RWPE1 (cell line): ENCODE data around the gene RASL10B.

Experiments used
- CTCF ChIA-PET: fragments of 350-600 bp; sonication (Branson Sonifier 250); formaldehyde crosslinking; extraction: SDS; loops from one replicate; lab custom pipeline; 2021; lab: Yijun Ruan, JAX
- POLR2A ChIA-PET: fragments of 400-600 bp; formaldehyde crosslinking; extraction: SDS; loops from one replicate; lab custom pipeline; 2020; ENCODE audit warnings: antibody characterized with exemption; ENCODE audit not compliant: low non-redundant PET; lab: Yijun Ruan, JAX
- DNase-seq: peaks from one replicate; pipeline ENCODE4 v3.0.0; 2012; ENCODE audit warnings: low spot score
- H3K27ac ChIP-seq: fragments of 450-650 bp; 2 replicates; pipeline ENCODE4 v1.5.1; 2017
- TF ChIP-seq, protein P1 (sequence below): fragments of 450-650 bp; conservative IDR thresholded peaks from 2 replicates; pipeline ENCODE4 v1.5.1; 2017; ENCODE audit warnings: low read depth, mild to moderate bottlenecking

RASL10B gene, protein sequence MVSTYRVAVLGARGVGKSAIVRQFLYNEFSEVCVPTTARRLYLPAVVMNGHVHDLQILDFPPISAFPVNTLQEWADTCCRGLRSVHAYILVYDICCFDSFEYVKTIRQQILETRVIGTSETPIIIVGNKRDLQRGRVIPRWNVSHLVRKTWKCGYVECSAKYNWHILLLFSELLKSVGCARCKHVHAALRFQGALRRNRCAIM

DNA sequence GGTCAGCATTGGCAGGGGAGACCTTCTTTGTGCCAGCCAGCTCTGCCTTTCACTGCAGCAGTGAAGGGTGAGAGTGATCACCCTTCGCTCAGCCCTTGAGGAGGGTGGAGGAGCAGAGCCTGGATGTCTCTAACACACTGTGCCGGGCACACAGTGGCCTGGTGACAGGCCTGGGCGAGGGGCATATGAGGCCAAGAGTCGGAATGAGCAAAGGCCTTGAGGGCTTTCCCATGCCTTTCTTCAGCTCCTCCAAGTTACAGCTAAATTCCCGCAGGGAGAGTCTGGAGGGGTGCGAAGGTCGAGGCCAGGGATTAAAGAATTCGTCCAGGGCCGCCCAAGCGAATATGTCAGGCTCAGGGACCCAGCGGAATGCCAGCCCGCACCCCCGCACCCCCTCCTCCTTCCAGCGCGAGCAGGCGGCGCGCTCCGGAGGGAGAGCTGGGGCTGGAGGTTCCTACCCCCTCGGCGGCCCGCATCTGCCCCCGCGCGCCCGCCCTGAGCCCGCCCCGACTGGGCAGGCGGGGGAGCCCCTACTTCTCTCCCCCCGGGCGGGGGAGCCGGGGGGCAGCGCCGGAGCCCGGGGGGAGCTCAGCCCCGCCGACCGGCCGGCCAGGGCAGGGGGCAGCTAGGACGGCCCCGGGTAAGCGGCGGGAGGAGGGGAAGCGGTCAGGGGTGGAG lies at the start of gene RASL10B:
RASL10B (plus strand) TSS at position 401 of the 678 bp plus-strand sequence. CDS start 3,546 bp downstream, outside the sequence.
- ChIA-PET CTCF (interaction anchor here (0.6 to 1.5 kb wide), 3 partner anchors 16 to 62 kb away, joined by 4 to 7 read pairs (median 4); no protein-coding TSS in a partner anchor), POLR2A (no interaction called here)
- peak; percentile 78 for DNase-seq
- no peak within 1 kb of the TSS for H3K27ac ChIP-seq
- TF ChIP-seq, protein P1, sequence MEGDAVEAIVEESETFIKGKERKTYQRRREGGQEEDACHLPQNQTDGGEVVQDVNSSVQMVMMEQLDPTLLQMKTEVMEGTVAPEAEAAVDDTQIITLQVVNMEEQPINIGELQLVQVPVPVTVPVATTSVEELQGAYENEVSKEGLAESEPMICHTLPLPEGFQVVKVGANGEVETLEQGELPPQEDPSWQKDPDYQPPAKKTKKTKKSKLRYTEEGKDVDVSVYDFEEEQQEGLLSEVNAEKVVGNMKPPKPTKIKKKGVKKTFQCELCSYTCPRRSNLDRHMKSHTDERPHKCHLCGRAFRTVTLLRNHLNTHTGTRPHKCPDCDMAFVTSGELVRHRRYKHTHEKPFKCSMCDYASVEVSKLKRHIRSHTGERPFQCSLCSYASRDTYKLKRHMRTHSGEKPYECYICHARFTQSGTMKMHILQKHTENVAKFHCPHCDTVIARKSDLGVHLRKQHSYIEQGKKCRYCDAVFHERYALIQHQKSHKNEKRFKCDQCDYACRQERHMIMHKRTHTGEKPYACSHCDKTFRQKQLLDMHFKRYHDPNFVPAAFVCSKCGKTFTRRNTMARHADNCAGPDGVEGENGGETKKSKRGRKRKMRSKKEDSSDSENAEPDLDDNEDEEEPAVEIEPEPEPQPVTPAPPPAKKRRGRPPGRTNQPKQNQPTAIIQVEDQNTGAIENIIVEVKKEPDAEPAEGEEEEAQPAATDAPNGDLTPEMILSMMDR, result no peak

DNA sequence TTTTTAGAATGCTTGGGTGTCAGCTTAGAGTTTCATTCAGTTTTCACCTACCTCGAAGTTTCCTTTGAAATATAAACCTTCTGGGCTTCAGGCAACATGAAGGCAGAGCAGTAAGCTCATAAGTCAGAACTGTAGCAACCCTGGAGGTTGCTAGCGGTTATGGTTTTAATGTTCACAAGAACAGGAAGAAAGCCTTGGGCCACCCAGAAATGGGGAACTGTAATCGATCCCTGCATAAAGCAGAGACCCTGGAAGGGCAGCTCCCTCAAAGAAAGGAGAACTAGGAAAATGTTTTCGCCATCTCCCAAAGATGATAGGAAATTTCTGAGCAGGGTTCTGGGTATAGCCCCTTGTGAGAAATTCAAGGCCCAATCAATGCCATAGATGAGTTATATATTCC lies 47.8 kb upstream of the RASL10B start:
- no peak overlapping the region for H3K27ac ChIP-seq
- DNase-seq, result no peak
- TF ChIP-seq, protein P1, result no peak
- ChIA-PET POLR2A (interaction anchor here (0.6 kb wide), 1 partner anchor 8 kb away, joined by 4 read pairs; no protein-coding TSS in a partner anchor), CTCF (interaction anchor here (0.6 kb wide), 1 partner anchor 81 kb away, joined by 3 read pairs; no protein-coding TSS in a partner anchor)

DNA sequence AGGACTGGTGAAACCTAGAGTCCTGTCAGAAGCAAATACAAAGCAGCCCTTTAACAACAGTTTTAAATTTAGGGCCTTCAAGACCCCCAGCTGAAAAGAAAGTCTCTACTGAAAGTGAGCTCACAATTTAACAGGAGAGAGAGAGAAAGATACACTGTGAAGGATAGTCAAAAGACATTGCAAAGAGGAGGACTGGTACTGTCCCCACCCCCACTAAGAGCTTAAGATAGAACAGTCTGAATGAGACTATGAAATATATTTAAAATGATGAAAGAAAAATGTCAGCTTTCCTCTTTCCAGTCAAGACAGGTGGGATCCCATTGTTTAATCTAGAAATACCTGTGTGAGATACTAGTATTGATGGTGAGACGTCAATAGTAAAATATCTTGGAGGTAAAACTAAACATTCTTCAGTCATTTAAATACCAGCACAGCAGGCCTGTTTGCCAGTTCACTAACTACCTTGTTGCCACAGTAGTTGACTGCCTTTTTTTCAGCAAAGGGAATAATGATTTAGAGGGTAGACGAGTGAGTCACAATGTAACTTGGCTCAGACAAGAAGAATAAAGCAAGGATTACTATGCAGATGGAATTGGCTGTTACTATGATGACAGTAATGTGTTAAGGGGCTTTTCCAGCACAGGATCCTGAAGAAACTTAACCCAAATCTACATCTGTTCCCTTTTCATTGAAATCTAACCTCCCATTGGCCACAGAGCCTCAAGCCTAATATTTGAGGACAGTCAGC lies 47.2 kb upstream of the RASL10B start:
- TF ChIP-seq, protein P1, result no peak
- POLR2A ChIA-PET, result interaction anchor here (0.6 kb wide), 1 partner anchor 9 kb away, joined by 4 read pairs; no protein-coding TSS in a partner anchor
- CTCF ChIA-PET, result interaction anchor here (0.6 kb wide), 1 partner anchor 80 kb away, joined by 3 read pairs; no protein-coding TSS in a partner anchor
- DNase-seq, result no peak
- H3K27ac ChIP-seq, result no peak overlapping the region

DNA sequence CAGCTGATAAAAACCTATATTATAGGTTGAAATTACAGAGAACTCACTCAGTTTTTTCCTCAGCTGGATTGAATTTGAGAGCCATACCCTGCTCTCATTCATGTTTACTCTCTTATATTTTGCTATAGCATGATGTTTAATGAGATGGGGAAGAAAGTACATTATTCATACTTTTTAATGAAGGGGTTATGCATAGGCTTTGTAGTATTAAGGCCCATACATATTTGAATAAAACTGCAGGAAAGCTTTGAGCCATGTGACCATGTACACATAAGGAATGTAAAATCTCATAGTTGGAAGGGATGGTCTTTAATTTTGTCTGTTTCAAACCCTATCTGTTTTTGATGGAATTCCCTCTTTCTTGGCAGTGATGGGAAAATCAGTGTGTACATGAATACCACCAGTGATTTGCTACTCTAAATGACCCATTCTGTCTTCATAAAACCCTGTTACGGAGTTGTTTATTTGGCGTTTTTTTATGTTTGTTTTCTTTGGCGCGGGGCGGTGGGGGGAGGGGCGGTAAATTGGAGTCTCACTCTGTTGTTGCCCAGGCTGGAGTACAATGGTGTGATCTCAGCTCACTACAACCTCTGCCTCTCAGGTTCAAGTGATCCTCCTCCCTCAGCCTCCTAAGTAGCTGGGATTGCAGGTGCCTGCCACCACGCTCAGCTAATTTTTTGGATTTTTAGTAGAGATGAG lies 38.8 kb upstream of the RASL10B start:
- ChIA-PET CTCF (no interaction called here), POLR2A (no interaction called here)
- TF ChIP-seq, protein P1, result no peak
- no peak for DNase-seq
- H3K27ac ChIP-seq, result no peak overlapping the region

DNA sequence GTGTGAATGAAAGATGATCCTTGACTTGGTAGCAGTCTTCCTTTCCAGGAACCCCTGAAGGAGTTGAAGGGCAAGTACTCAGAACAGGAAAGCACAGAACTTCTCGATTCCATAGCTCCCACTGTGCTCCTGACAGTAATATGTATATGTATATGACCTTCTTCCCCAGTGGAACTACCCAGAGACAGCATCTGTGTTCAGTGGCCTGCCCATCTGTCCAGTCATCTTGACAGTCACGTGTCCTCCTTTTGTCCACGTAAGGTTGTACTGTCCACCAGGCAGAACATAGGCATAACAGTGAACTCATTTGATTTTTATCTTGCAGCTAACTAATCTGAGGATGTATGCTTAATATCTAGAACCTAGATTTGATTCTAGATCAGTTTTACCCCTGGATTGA lies 37.8 kb upstream of the RASL10B start:
- TF ChIP-seq, protein P1, result no peak
- no peak for DNase-seq
- CTCF ChIA-PET, result no interaction called here
- no peak overlapping the region for H3K27ac ChIP-seq
- POLR2A ChIA-PET, result no interaction called here

DNA sequence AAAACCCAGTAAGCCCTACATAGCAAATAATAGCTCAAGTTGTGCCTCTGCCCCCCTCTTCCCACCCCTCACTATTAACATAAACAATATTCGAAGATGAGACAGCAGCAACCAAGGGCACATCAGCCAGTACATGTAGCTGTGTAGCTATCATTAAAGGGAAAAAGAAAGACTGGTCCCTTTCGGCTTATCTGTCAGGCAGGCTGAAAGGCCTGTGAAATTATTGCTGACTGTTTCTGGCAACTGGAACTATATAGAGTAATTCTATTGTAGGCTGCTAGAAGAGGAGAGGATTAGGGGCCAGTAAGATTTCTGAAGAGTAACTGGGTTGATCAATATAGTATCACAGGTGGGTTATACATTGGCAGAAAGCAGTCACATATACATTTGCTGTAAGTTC lies 36.5 kb upstream of the RASL10B start:
- ChIA-PET CTCF (interaction anchor here (0.7 kb wide), 1 partner anchor 38 kb away, joined by 3 read pairs; no protein-coding TSS in a partner anchor), POLR2A (no interaction called here)

More for the DNA sequence above, 36.5 kb upstream of the RASL10B start:
- TF ChIP-seq, protein P1, result no peak
- H3K27ac ChIP-seq, result no peak overlapping the region
- no peak for DNase-seq
